ENCODE measurements around the gene GLDC. TPM values are rescaled to one million over a fixed set of nuclear protein-coding genes. Genes with fewer than 3 reads are reported as not detected.
A peak's percentile ranks its signal among the peaks of the same experiment; 100 is the strongest.

The GLDC gene
- total and polyA plus RNA-seq, 2 donors (not counting 1 experiment from before 2014, with no cell fraction given): 0.71 to 0.86 TPM

- WGBS (ENCODE audit: insufficient coverage): 100% methylated on average over 2 of the region's 2 CpGs
- Histone ChIP-seq H3K9ac (ENCODE audit: low read length) (no peak overlapping the region), H3K27me3 (replicated peaks in 1 of 4; ENCODE audit: control extremely low read depth in 1 of 4, control insufficient read depth in 3 of 4, insufficient read depth in 4 of 4, low read length in 3 of 4) (no peaks in the 10 kb centered on the region), H3K27ac (ENCODE audit: low read length in 2 of 2) (no peak overlapping the region), H3K4me2 (replicated peaks; ENCODE audit: low read depth, low read length, poor library complexity, severe bottlenecking) (no peak overlapping the region), H3K4me3 (ENCODE audit: control extremely low read depth in 1 of 5, extremely low read depth in 1 of 5, insufficient read depth in 1 of 5, low read depth in 2 of 5, low read length in 4 of 5) (no peak overlapping the region), H3K9me3 (ENCODE audit: control extremely low read depth in 1 of 3, control insufficient read depth in 2 of 3, insufficient read depth in 1 of 3, low read length in 2 of 3) (no peaks in the 10 kb centered on the region), H2AFZ (ENCODE audit: insufficient read depth, low read depth, low read length, poor library complexity, severe bottlenecking) (no peak overlapping the region), H3K36me3 (replicated peaks in 1 of 2; ENCODE audit: control extremely low read depth in 1 of 2, control insufficient read depth in 1 of 2, extremely low read depth in 1 of 2, insufficient read depth in 2 of 2, low read length in 1 of 2) (no peaks in the 10 kb centered on the region), H3K79me2 (ENCODE audit: control insufficient read depth, insufficient read depth, low read length) (no peaks in the 10 kb centered on the region), H3K4me1 (ENCODE audit: control insufficient read depth in 2 of 2, insufficient read depth in 2 of 2, low read length in 2 of 2) (peaks cover 3 to 7% of the 10 kb centered on the region in 2 donors), H4K20me1 (ENCODE audit: control insufficient read depth, insufficient read depth, low read length, poor library complexity, severe bottlenecking) (no peaks in the 10 kb centered on the region)
- H3K4me1 Mint-ChIP-seq: peaks cover 17% of the 10 kb centered on the region
- no peak for ATAC-seq (ENCODE audit: low read depth)
- H3K9me3 Mint-ChIP-seq (ENCODE audit: insufficient read depth): no peaks in the 10 kb centered on the region
- CTCF ChIA-PET: interaction anchor here (0.5 to 1.5 kb wide), 6 partner anchors 11 to 679 kb away, joined by 3 read pairs; no protein-coding TSS in a partner anchor
- H3K27me3 Mint-ChIP-seq: no peaks in the 10 kb centered on the region
- TF ChIP-seq EZH2 (IDR thresholded peaks at IDR 0.05; ENCODE audit: borderline replicate concordance, insufficient read depth, low read depth, low read length, poor library complexity, severe bottlenecking): no peak
- no peak for TF ChIP-seq CTCF (IDR thresholded peaks at IDR 0.05)
- POLR2A ChIA-PET: no interaction called here
- no peak for DNase-seq
- no peak overlapping the region for H3K27ac Mint-ChIP-seq
- H3K4me3 Mint-ChIP-seq: no peak overlapping the region
- intact Hi-C loops (cut with micrococcal nuclease): loop anchor here (5.0 kb wide), 1 partner anchor 41 kb away; no protein-coding TSS in a partner anchor
Measured at GRCh38 chr9:6590772-6591384, 54.7 kb downstream of the GLDC start.

- Mint-ChIP-seq H3K4me3 (peak overlapping the region; percentile 15), H3K4me1 (peaks cover 17% of the 10 kb centered on the region), H3K27me3 (no peaks in the 10 kb centered on the region), H3K27ac (no peak overlapping the region), H3K9me3 (ENCODE audit: insufficient read depth) (no peaks in the 10 kb centered on the region)
- ATAC-seq (ENCODE audit: low read depth) (peak; percentile 31), DNase-seq (peak; percentile 28)
- Histone ChIP-seq H3K4me3 (ENCODE audit: control extremely low read depth in 1 of 5, extremely low read depth in 1 of 5, insufficient read depth in 1 of 5, low read depth in 2 of 5, low read length in 4 of 5) (no peak overlapping the region), H2AFZ (ENCODE audit: insufficient read depth, low read depth, low read length, poor library complexity, severe bottlenecking) (no peak overlapping the region), H3K27ac (ENCODE audit: low read length in 2 of 2) (no peak overlapping the region), H3K9me3 (ENCODE audit: control extremely low read depth in 1 of 3, control insufficient read depth in 2 of 3, insufficient read depth in 1 of 3, low read length in 2 of 3) (no peaks in the 10 kb centered on the region), H3K36me3 (replicated peaks in 1 of 2; ENCODE audit: control extremely low read depth in 1 of 2, control insufficient read depth in 1 of 2, extremely low read depth in 1 of 2, insufficient read depth in 2 of 2, low read length in 1 of 2) (no peaks in the 10 kb centered on the region), H4K20me1 (ENCODE audit: control insufficient read depth, insufficient read depth, low read length, poor library complexity, severe bottlenecking) (no peaks in the 10 kb centered on the region), H3K4me1 (ENCODE audit: control insufficient read depth in 2 of 2, insufficient read depth in 2 of 2, low read length in 2 of 2) (peaks cover 3 to 7% of the 10 kb centered on the region in 2 donors), H3K9ac (ENCODE audit: low read length) (no peak overlapping the region), H3K4me2 (replicated peaks; ENCODE audit: low read depth, low read length, poor library complexity, severe bottlenecking) (no peak overlapping the region), H3K79me2 (ENCODE audit: control insufficient read depth, insufficient read depth, low read length) (no peaks in the 10 kb centered on the region), H3K27me3 (replicated peaks in 1 of 4; ENCODE audit: control extremely low read depth in 1 of 4, control insufficient read depth in 3 of 4, insufficient read depth in 4 of 4, low read length in 3 of 4) (no peaks in the 10 kb centered on the region)
- ChIA-PET POLR2A (no interaction called here), CTCF (interaction anchor here (0.6 to 1.5 kb wide), 4 partner anchors 10 to 148 kb away, joined by 3 read pairs; no protein-coding TSS in a partner anchor)
- TF ChIP-seq CTCF (IDR thresholded peaks at IDR 0.05) (no peak), EZH2 (IDR thresholded peaks at IDR 0.05; ENCODE audit: borderline replicate concordance, insufficient read depth, low read depth, low read length, poor library complexity, severe bottlenecking) (no peak)
- no CpG with 5 or more reads among the region's 2 CpGs for WGBS (ENCODE audit: insufficient coverage)
- intact Hi-C loops (cut with micrococcal nuclease): loop anchor here (5.0 kb wide), 1 partner anchor 42 kb away; no protein-coding TSS in a partner anchor
Measured at GRCh38 chr9:6590334-6590733, 55.2 kb downstream of the GLDC start.

Data from B cell (primary cell).